K562 (cell line): ENCODE data around the gene EXOC4. TPM values are rescaled to one million over a fixed set of nuclear protein-coding genes. Genes with fewer than 3 reads are reported as not detected.

Experiments used
- ATAC-seq: fragments of 200-7000 bp; cut with Tn5 transposase; 3 replicates; pipeline ENCODE4 v1.9.1; 2020; ENCODE audit warnings: moderate library complexity
- BruUV-seq: library from RNA; stranded (reverse); fragments of 400-500 nt; replicated peaks from 2 replicates; lab custom pipeline; 2021; lab: Mats Ljungman, UMichigan
- CTCF ChIA-PET: fragments of 300-600 bp; formaldehyde crosslinking; extraction: SDS; loops from one replicate; lab custom pipeline; 2021; ENCODE audit warnings: low intra/inter-chr PET ratio; lab: Yijun Ruan, JAX
- POLR2A ChIA-PET: fragments of 300-600, 350-650 bp; sonication (Branson Sonifier 250); formaldehyde crosslinking; extraction: SDS; loops from one replicate; lab custom pipeline; 2021; ENCODE audit warnings: antibody characterized with exemption, inconsistent platforms; lab: Yijun Ruan, JAX
- DNase-seq, 4 experiments: peaks; one replicate each; pipeline versions ENCODE4 v3.0.0 to v3.0.0-alpha.2; 2011 to 2018; ENCODE audit warnings: low spot score in 3 of 4, mixed read lengths in 3 of 4; ENCODE audit errors: extremely low read depth in 1 of 4
- FAIRE-seq: peaks from 2 replicates; lab custom pipeline; 2011; peaks lifted over from hg19 to GRCh38; lab: Jason Lieb, UNC
- H2AFZ ChIP-seq: 2 replicates; pipeline ENCODE4 v1.6.0; 2011; ENCODE audit warnings: low read depth, low read length, control low read depth, inconsistent platforms
- H3K27ac ChIP-seq: fragments of 200-600 bp; 3 replicates; pipeline ENCODE4 v1.8.0; 2011; ENCODE audit warnings: low read depth, mild to moderate bottlenecking, control low read depth, inconsistent platforms, low read length, moderate library complexity, mixed read lengths; ENCODE audit errors: extremely low read depth
- H3K27me3 ChIP-seq, 2 experiments: fragments of 300-600 bp in 1 of 2; 2 replicates in 1 of 2; 3 replicates in 1 of 2; pipeline versions ENCODE4 v1.6.0 to v1.8.0; 2011; ENCODE audit warnings: inconsistent platforms in 2 of 2, low read length in 2 of 2, mild to moderate bottlenecking in 1 of 2, mixed read lengths in 1 of 2, moderate library complexity in 1 of 2; ENCODE audit not compliant: control insufficient read depth in 2 of 2, insufficient read depth in 2 of 2
- H3K36me3 ChIP-seq: fragments of 300-600 bp; 3 replicates; pipeline ENCODE4 v1.8.0; 2011; ENCODE audit warnings: mild to moderate bottlenecking, low read length, inconsistent platforms; ENCODE audit not compliant: control insufficient read depth, insufficient read depth
- H3K4me1 ChIP-seq, 2 experiments: fragments of 200-600 bp in 1 of 2; replicated peaks in 1 of 2; 2 replicates in 1 of 2; 3 replicates in 1 of 2; pipeline versions ENCODE4 v1.5.1 to v1.8.0; 2011; ENCODE audit warnings: inconsistent platforms in 2 of 2, low read length in 2 of 2, mild to moderate bottlenecking in 1 of 2, mixed read lengths in 1 of 2, moderate library complexity in 1 of 2; ENCODE audit not compliant: control insufficient read depth in 2 of 2, insufficient read depth in 2 of 2
- H3K4me2 ChIP-seq: 2 replicates; pipeline ENCODE4 v1.6.1; 2011; ENCODE audit warnings: low read length, control low read depth, inconsistent platforms, mixed read lengths; ENCODE audit not compliant: insufficient read depth
- H3K4me3 ChIP-seq: fragments of 200-600 bp; sonication (generic), shearing (Covaris generic); 2 replicates; pipeline ENCODE4 v1.5.1; 2016; ENCODE audit warnings: control low read depth, inconsistent platforms
- H3K79me2 ChIP-seq: fragments of 200-600 bp; 3 replicates; pipeline ENCODE4 v1.8.0; 2011; ENCODE audit warnings: low read length, inconsistent platforms; ENCODE audit not compliant: control insufficient read depth, insufficient read depth
- H3K9ac ChIP-seq, 2 experiments: 2 replicates each; pipeline versions ENCODE4 v1.6.0 to v1.6.1; 2011; ENCODE audit warnings: low read depth in 2 of 2, low read length in 2 of 2, control low read depth in 1 of 2, inconsistent platforms in 1 of 2, mild to moderate bottlenecking in 1 of 2, mixed read lengths in 1 of 2; ENCODE audit not compliant: insufficient read depth in 1 of 2
- H3K9me1 ChIP-seq: one replicate; pipeline ENCODE4 v1.6.0; 2011; ENCODE audit warnings: inconsistent platforms, mild to moderate bottlenecking, low read length, moderate library complexity; ENCODE audit not compliant: control insufficient read depth, insufficient read depth
- H3K9me3 ChIP-seq: replicated peaks from 2 replicates; pipeline ENCODE4 v1.5.1; 2011; ENCODE audit warnings: low read depth, low read length, inconsistent platforms; ENCODE audit not compliant: control insufficient read depth, insufficient read depth
- H4K20me1 ChIP-seq: replicated peaks from 2 replicates; pipeline ENCODE4 v1.6.1; 2011; ENCODE audit warnings: low read length, inconsistent platforms, mixed read lengths; ENCODE audit not compliant: control insufficient read depth, insufficient read depth
- ARID2 ChIP-seq: fragments of 450-650 bp; IDR thresholded peaks from 2 replicates; pipeline ENCODE4 v1.6.1; 2017; ENCODE audit warnings: antibody characterized with exemption, mild to moderate bottlenecking
- C11orf30 ChIP-seq: fragments of 450-650 bp; IDR thresholded peaks from 2 replicates; pipeline ENCODE4 v1.6.1; 2016; ENCODE audit warnings: low read depth, mild to moderate bottlenecking
- EZH2 ChIP-seq: IDR thresholded peaks from 2 replicates; pipeline ENCODE4 v1.6.1; 2012; ENCODE audit warnings: low read depth, mild to moderate bottlenecking, inconsistent platforms, low read length, borderline replicate concordance
- HSF4 ChIP-seq: fragments of 250-450 bp; sonication (Bioruptor Pico); IDR thresholded peaks from 2 replicates; pipeline ENCODE4 v2.1.2; 2022; ENCODE audit warnings: mild to moderate bottlenecking, moderate library complexity, borderline replicate concordance
- NR2C1 ChIP-seq, 2 experiments: fragments of 450-650 bp; IDR thresholded peaks; 2 replicates each; pipeline ENCODE4 v1.6.1; 2017; ENCODE audit warnings: mild to moderate bottlenecking in 2 of 2, antibody characterized with exemption in 1 of 2, inconsistent platforms in 1 of 2, missing compliant biosample characterization in 1 of 2, missing genetic modification characterization in 1 of 2
- POLR2AphosphoS2 ChIP-seq: IDR thresholded peaks from 2 replicates; pipeline ENCODE4 v1.6.1; 2012; ENCODE audit warnings: low read length, improper control_type of control experiment
- XRCC3 ChIP-seq: fragments of 450-650 bp; IDR thresholded peaks from 2 replicates; pipeline ENCODE4 v1.6.1; 2017; ENCODE audit warnings: mild to moderate bottlenecking, moderate library complexity
- ZNF197 ChIP-seq: fragments of 200-800 bp; sonication (Bioruptor generic); IDR thresholded peaks from 2 replicates; pipeline ENCODE4 v1.6.1; 2016; ENCODE audit warnings: low read depth, missing genetic modification characterization, missing compliant biosample characterization
- ZNF24 ChIP-seq: fragments of 450-650 bp; IDR thresholded peaks from 2 replicates; pipeline ENCODE4 v1.6.1; 2016
- ZNF316 ChIP-seq: fragments of 450-650 bp; IDR thresholded peaks from 2 replicates; pipeline ENCODE4 v1.6.1; 2016
- WGBS: fragments of 100-300 bp; shearing (Covaris generic); methylation state at CpG from one replicate; pipeline ENCODE4 v1.1.6; 2016; ENCODE audit warnings: low coverage, mixed read lengths; ENCODE audit not compliant: insufficient coverage; ENCODE audit errors: missing lambda C conversion rate; 5-methylcytosine and 5-hydroxymethylcytosine counted together
- in situ Hi-C: fragments of 300-500 bp; cut with MboI; formaldehyde crosslinking; loops from 4 replicates; pipeline ENCODE4 v1.15.0; 2018; ENCODE audit warnings: inconsistent platforms, mixed read lengths
- intact Hi-C: fragments of 100-400 bp; cut with micrococcal nuclease; formaldehyde crosslinking; loops from 2 replicates; pipeline ENCODE4 v1.14.2; 2022
- polyA plus RNA-seq, 8 experiments: library from polyadenylated mRNA; depleted of rRNA in 4 of 8; stranded (reverse) in 5 of 8; unstranded in 3 of 8; fragments of >200 nt; fragmentation: Nextera tagmentation in 2 of 8; fragmentation: Illumina TruSeq in 1 of 8; extraction: Ambion mirVana in 2 of 8; extraction: Trizol in 1 of 8; gene quantifications; 2 replicates each; pipeline versions ENCODE4 v1.2.1 to v1.2.3, GENCODE V29; 2011 to 2014; ENCODE audit warnings: inconsistent platforms in 1 of 8, missing spikeins in 1 of 8
- total RNA-seq, 7 experiments: library from RNA; depleted of rRNA in 6 of 7; stranded (reverse); fragments of >200 nt in 6 of 7; fragmentation: Illumina TruSeq in 2 of 7; extraction: Trizol in 2 of 7; gene quantifications; 2 replicates each; pipeline versions ENCODE4 v1.2.1 to v1.2.3, GENCODE V29; 2011 to 2021; ENCODE audit warnings: low replicate concordance in 1 of 7
- TF ChIP-seq, protein P1 (sequence below): fragments of 450-650 bp; IDR thresholded peaks from 2 replicates; pipeline ENCODE4 v1.6.1; 2016; ENCODE audit warnings: low read depth
- TF ChIP-seq, protein P2 (sequence below), 3 experiments: fragments of 200-800 bp in 1 of 3; fragments of 250-450 bp in 1 of 3; fragments of 450-650 bp in 1 of 3; sonication (Bioruptor Pico) in 1 of 3; sonication (Bioruptor generic) in 1 of 3; formaldehyde crosslinking in 1 of 3; IDR thresholded peaks; 2 replicates each; pipeline versions ENCODE4 v1.6.1 to v1.8.0; 2016 to 2022; ENCODE audit warnings: mild to moderate bottlenecking in 2 of 3, missing genetic modification characterization in 2 of 3, missing compliant biosample characterization in 1 of 3, moderate library complexity in 1 of 3

Gene EXOC4
- total and polyA plus RNA-seq, 9 of the 15 experiments (the other 6 are each of a cell fraction or from before 2014, with no cell fraction given): 18.5 to 73.1 (median 46.6) TPM

GRCh38 chr7:133536450-133536849 is 283.6 kb downstream of the EXOC4 start:
- intact Hi-C loops: no loop called here
- Histone ChIP-seq H3K27ac (no peak overlapping the region), H4K20me1 (no peaks in the 10 kb centered on the region), H3K9me3 (no peaks in the 10 kb centered on the region), H2AFZ (no peak overlapping the region), H3K27me3 (no peaks in the 10 kb centered on the region), H3K4me3 (no peak overlapping the region), H3K36me3 (no peaks in the 10 kb centered on the region), H3K4me2 (no peak overlapping the region), H3K79me2 (no peaks in the 10 kb centered on the region), H3K4me1 (no peaks in the 10 kb centered on the region), H3K9me1 (no peaks in the 10 kb centered on the region), H3K9ac (no peak overlapping the region)
- ChIA-PET CTCF (interaction anchor here (0.6 kb wide), 1 partner anchor 198 kb away, joined by 4 read pairs; no protein-coding TSS in a partner anchor), POLR2A (no interaction called here)
- no TSS peak for BruUV-seq
- in situ Hi-C loops: no loop called here
- WGBS: 58% methylated on average over 2 of the region's 2 CpGs
- ATAC-seq (peak; percentile 23; the same call in 1 of the 3 replicates), FAIRE-seq (no peak), DNase-seq (no peak)
- TF ChIP-seq, protein P1, sequence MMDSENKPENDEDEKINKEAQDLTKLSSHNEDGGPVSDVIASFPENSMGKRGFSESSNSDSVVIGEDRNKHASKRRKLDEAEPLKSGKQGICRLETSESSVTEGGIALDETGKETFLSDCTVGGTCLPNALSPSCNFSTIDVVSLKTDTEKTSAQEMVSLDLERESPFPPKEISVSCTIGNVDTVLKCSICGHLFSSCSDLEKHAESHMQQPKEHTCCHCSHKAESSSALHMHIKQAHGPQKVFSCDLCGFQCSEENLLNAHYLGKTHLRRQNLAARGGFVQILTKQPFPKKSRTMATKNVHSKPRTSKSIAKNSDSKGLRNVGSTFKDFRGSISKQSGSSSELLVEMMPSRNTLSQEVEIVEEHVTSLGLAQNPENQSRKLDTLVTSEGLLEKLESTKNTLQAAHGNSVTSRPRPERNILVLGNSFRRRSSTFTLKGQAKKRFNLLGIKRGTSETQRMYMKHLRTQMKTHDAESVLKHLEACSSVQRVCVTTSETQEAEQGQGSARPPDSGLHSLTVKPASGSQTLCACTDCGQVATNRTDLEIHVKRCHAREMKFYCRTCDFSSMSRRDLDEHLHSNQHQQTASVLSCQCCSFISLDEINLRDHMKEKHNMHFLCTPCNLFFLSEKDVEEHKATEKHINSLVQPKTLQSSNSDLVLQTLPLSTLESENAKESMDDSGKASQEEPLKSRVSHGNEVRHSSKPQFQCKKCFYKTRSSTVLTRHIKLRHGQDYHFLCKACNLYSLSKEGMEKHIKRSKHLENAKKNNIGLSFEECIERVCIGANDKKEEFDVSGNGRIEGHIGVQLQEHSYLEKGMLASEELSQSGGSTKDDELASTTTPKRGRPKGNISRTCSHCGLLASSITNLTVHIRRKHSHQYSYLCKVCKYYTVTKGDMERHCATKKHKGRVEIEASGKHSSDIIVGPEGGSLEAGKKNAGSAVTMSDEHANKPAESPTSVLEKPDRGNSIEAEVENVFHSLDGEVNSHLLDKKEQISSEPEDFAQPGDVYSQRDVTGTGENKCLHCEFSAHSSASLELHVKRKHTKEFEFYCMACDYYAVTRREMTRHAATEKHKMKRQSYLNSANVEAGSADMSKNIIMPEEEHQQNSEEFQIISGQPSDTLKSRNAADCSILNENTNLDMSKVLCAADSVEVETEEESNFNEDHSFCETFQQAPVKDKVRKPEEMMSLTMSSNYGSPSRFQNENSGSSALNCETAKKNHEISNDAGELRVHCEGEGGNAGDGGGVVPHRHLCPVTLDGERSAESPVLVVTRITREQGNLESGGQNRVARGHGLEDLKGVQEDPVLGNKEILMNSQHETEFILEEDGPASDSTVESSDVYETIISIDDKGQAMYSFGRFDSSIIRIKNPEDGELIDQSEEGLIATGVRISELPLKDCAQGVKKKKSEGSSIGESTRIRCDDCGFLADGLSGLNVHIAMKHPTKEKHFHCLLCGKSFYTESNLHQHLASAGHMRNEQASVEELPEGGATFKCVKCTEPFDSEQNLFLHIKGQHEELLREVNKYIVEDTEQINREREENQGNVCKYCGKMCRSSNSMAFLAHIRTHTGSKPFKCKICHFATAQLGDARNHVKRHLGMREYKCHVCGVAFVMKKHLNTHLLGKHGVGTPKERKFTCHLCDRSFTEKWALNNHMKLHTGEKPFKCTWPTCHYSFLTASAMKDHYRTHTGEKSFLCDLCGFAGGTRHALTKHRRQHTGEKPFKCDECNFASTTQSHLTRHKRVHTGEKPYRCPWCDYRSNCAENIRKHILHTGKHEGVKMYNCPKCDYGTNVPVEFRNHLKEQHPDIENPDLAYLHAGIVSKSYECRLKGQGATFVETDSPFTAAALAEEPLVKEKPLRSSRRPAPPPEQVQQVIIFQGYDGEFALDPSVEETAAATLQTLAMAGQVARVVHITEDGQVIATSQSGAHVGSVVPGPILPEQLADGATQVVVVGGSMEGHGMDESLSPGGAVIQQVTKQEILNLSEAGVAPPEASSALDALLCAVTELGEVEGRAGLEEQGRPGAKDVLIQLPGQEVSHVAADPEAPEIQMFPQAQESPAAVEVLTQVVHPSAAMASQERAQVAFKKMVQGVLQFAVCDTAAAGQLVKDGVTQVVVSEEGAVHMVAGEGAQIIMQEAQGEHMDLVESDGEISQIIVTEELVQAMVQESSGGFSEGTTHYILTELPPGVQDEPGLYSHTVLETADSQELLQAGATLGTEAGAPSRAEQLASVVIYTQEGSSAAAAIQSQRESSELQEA: no peak
- TF ChIP-seq ZNF24 (no peak), ZNF316 (peak; percentile 75), POLR2AphosphoS2 (no peak), EZH2 (no peak), NR2C1 (IDR thresholded peaks at IDR 0.05) (no peak), NR2C1 (tag; IDR thresholded peaks at IDR 0.05) (no peak), ZNF197 (no peak), ARID2 (no peak), C11orf30 (peak; percentile 70), XRCC3 (no peak), HSF4 (CRISPR knock-in tag) (no peak)
- TF ChIP-seq, protein P2, sequence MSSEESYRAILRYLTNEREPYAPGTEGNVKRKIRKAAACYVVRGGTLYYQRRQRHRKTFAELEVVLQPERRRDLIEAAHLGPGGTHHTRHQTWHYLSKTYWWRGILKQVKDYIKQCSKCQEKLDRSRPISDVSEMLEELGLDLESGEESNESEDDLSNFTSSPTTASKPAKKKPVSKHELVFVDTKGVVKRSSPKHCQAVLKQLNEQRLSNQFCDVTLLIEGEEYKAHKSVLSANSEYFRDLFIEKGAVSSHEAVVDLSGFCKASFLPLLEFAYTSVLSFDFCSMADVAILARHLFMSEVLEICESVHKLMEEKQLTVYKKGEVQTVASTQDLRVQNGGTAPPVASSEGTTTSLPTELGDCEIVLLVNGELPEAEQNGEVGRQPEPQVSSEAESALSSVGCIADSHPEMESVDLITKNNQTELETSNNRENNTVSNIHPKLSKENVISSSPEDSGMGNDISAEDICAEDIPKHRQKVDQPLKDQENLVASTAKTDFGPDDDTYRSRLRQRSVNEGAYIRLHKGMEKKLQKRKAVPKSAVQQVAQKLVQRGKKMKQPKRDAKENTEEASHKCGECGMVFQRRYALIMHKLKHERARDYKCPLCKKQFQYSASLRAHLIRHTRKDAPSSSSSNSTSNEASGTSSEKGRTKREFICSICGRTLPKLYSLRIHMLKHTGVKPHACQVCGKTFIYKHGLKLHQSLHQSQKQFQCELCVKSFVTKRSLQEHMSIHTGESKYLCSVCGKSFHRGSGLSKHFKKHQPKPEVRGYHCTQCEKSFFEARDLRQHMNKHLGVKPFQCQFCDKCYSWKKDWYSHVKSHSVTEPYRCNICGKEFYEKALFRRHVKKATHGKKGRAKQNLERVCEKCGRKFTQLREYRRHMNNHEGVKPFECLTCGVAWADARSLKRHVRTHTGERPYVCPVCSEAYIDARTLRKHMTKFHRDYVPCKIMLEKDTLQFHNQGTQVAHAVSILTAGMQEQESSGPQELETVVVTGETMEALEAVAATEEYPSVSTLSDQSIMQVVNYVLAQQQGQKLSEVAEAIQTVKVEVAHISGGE (CRISPR knock-in tag; IDR thresholded peaks at IDR 0.05): no peak
